ENCODE data around the gene INPP5E. TPM values are rescaled to one million over a fixed set of nuclear protein-coding genes. Genes with fewer than 3 reads are reported as not detected.

Gene INPP5E
- total and polyA plus RNA-seq, 2 experiments from 2014 or later, result 5.0 to 8.1 TPM

DNA sequence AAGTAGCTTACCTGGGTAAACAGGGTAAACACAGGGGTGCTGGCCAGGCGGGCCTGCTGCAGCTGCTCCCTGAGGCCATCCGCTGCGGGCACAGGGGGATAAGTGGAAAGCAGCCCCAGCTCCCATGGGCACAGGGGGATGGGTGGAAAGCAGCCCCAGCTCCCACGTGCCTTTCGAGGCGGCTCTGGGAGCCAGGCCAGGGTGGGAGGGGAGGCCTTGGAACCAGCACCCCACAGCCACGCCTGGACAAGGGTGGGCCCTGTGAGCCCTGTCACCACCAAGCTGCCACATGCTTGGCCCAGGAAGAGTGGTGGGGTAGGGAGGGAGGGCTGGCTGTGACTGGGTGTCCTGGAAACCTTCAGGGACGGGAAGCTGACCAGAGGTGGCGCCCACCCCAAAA lies 58.3 kb downstream of the INPP5E start:
- 82 to 85% methylated on average over 8 to 9 of the region's 9 CpGs for WGBS, 2 experiments (ENCODE audit: low coverage in 1 of 2, low lambda C conversion rate in 2 of 2, missing lambda C conversion rate in 2 of 2)
- no peak for DNase-seq
- Histone ChIP-seq H3K27me3 (replicated peaks; ENCODE audit: insufficient read depth) (no peaks in the 10 kb centered on the region), H3K4me1 (ENCODE audit: insufficient read depth) (no peaks in the 10 kb centered on the region), H4K20me1 (ENCODE audit: insufficient read depth) (no peaks in the 10 kb centered on the region), H3K79me2 (ENCODE audit: insufficient read depth) (no peaks in the 10 kb centered on the region), H3K36me3 (ENCODE audit: low read depth) (peaks cover 9% of the 10 kb centered on the region; the same call in 1 of the 2 replicates), H3K4me2 (ENCODE audit: unreplicated experiment) (no peak overlapping the region), H3K4me3 (no peak overlapping the region), H3K27ac (no peak overlapping the region), H3K9me3 (ENCODE audit: low read depth) (no peaks in the 10 kb centered on the region), H2AFZ (no peak overlapping the region), H3K9ac (no peak overlapping the region), H3K9me2 (ENCODE audit: insufficient read depth) (no peaks in the 10 kb centered on the region), H3F3A (ENCODE audit: insufficient read depth) (no peaks in the 10 kb centered on the region)
- in situ Hi-C loops (cut with MboI), result no loop called here
- TF ChIP-seq EZH2phosphoT487 (IDR thresholded peaks at IDR 0.05; ENCODE audit: insufficient read depth, low read depth), result no peak
- no peak for TF ChIP-seq EZH2 (IDR thresholded peaks at IDR 0.05; ENCODE audit: insufficient read depth, poor library complexity, severe bottlenecking)

DNA sequence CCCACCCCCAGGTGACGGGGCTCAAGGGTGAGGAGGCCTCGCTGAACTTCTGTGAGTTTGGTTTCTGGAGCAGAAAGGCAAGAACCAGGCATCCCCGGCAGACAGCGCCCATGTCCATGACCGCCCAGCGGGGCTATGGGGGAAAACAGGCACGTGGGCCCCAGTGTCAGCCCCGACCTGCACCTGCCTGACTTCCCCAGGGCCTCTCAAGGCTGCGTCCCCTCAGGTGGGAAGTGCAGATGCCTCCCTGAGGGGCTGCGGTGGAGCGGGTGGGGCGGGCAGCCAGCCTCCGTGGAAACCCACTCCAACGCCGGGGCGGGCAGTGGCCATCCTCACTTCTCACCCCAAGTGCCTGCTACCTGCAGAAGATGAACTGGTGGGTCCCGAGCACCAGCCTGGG lies 59.3 kb downstream of the INPP5E start:
- Histone ChIP-seq H3K79me2 (ENCODE audit: insufficient read depth) (no peaks in the 10 kb centered on the region), H3K4me1 (ENCODE audit: insufficient read depth) (no peaks in the 10 kb centered on the region), H3K4me3 (no peak overlapping the region), H3K4me2 (ENCODE audit: unreplicated experiment) (no peak overlapping the region), H3K9ac (no peak overlapping the region), H3K36me3 (ENCODE audit: low read depth) (peaks cover 3% of the 10 kb centered on the region; the same call in 1 of the 2 replicates), H3K27me3 (replicated peaks; ENCODE audit: insufficient read depth) (no peaks in the 10 kb centered on the region), H3K9me2 (ENCODE audit: insufficient read depth) (no peaks in the 10 kb centered on the region), H2AFZ (no peak overlapping the region), H3K27ac (no peak overlapping the region), H4K20me1 (ENCODE audit: insufficient read depth) (no peaks in the 10 kb centered on the region), H3K9me3 (ENCODE audit: low read depth) (no peaks in the 10 kb centered on the region), H3F3A (ENCODE audit: insufficient read depth) (no peaks in the 10 kb centered on the region)
- no peak for TF ChIP-seq EZH2phosphoT487 (IDR thresholded peaks at IDR 0.05; ENCODE audit: insufficient read depth, low read depth)
- TF ChIP-seq EZH2 (IDR thresholded peaks at IDR 0.05; ENCODE audit: insufficient read depth, poor library complexity, severe bottlenecking), result no peak
- no peak for DNase-seq
- WGBS, 2 experiments (ENCODE audit: low coverage in 1 of 2, low lambda C conversion rate in 2 of 2, missing lambda C conversion rate in 2 of 2), result 90 to 93% methylated on average over 15 of the region's 17 CpGs
- in situ Hi-C loops (cut with MboI), result no loop called here

GRCh38 chr9:136379891-136380290 lies 59.8 kb downstream of the INPP5E start:
- Histone ChIP-seq H3K9me2 (ENCODE audit: insufficient read depth) (no peaks in the 10 kb centered on the region), H3K36me3 (ENCODE audit: low read depth) (peaks cover 3% of the 10 kb centered on the region; the same call in 1 of the 2 replicates), H3K4me3 (no peak overlapping the region), H3F3A (ENCODE audit: insufficient read depth) (no peaks in the 10 kb centered on the region), H3K4me2 (ENCODE audit: unreplicated experiment) (no peak overlapping the region), H3K79me2 (ENCODE audit: insufficient read depth) (no peaks in the 10 kb centered on the region), H3K9me3 (ENCODE audit: low read depth) (no peaks in the 10 kb centered on the region), H3K4me1 (ENCODE audit: insufficient read depth) (no peaks in the 10 kb centered on the region), H3K9ac (no peak overlapping the region), H2AFZ (no peak overlapping the region), H3K27me3 (replicated peaks; ENCODE audit: insufficient read depth) (no peaks in the 10 kb centered on the region), H3K27ac (no peak overlapping the region), H4K20me1 (ENCODE audit: insufficient read depth) (no peaks in the 10 kb centered on the region)
- TF ChIP-seq EZH2 (IDR thresholded peaks at IDR 0.05; ENCODE audit: insufficient read depth, poor library complexity, severe bottlenecking) (no peak), EZH2phosphoT487 (IDR thresholded peaks at IDR 0.05; ENCODE audit: insufficient read depth, low read depth) (no peak)
- in situ Hi-C loops (cut with MboI), result no loop called here
- DNase-seq, result no peak
- WGBS, 2 experiments (ENCODE audit: low coverage in 1 of 2, low lambda C conversion rate in 2 of 2, missing lambda C conversion rate in 2 of 2), result 87 to 92% methylated on average over 11 of the region's 11 CpGs

GRCh38 chr9:136379401-136379800 lies 60.2 kb downstream of the INPP5E start:
- H3K27ac ChIP-seq, result no peak overlapping the region

GRCh38 chr9:136379003-136379287 lies 60.7 kb downstream of the INPP5E start:
- H3K9me3 ChIP-seq (ENCODE audit: low read depth), result no peaks in the 10 kb centered on the region
- no peak for TF ChIP-seq EZH2phosphoT487 (IDR thresholded peaks at IDR 0.05; ENCODE audit: insufficient read depth, low read depth)
- TF ChIP-seq EZH2 (IDR thresholded peaks at IDR 0.05; ENCODE audit: insufficient read depth, poor library complexity, severe bottlenecking), result no peak
- in situ Hi-C loops (cut with MboI), result no loop called here

More at GRCh38 chr9:136379401-136379800, 60.2 kb downstream of the INPP5E start:
- no peaks in the 10 kb centered on the region for H3K27me3 ChIP-seq (replicated peaks; ENCODE audit: insufficient read depth)
- no peak overlapping the region for H3K4me3 ChIP-seq
- in situ Hi-C loops (cut with MboI), result no loop called here
- no peaks in the 10 kb centered on the region for H3K9me3 ChIP-seq (ENCODE audit: low read depth)
- TF ChIP-seq EZH2phosphoT487 (IDR thresholded peaks at IDR 0.05; ENCODE audit: insufficient read depth, low read depth) (no peak), EZH2 (IDR thresholded peaks at IDR 0.05; ENCODE audit: insufficient read depth, poor library complexity, severe bottlenecking) (no peak)
- no peaks in the 10 kb centered on the region for H4K20me1 ChIP-seq (ENCODE audit: insufficient read depth)
- H3K9ac ChIP-seq, result no peak overlapping the region
- no peaks in the 10 kb centered on the region for H3K9me2 ChIP-seq (ENCODE audit: insufficient read depth)
- no peaks in the 10 kb centered on the region; the same call in 1 of the 2 replicates for H3K36me3 ChIP-seq (ENCODE audit: low read depth)
- no peak overlapping the region for H3K4me2 ChIP-seq (ENCODE audit: unreplicated experiment)
- 96 to 97% methylated on average over 11 of the region's 11 CpGs for WGBS, 2 experiments (ENCODE audit: low coverage in 1 of 2, low lambda C conversion rate in 2 of 2, missing lambda C conversion rate in 2 of 2)
- no peaks in the 10 kb centered on the region for H3K4me1 ChIP-seq (ENCODE audit: insufficient read depth)
- DNase-seq, result no peak
- H3F3A ChIP-seq (ENCODE audit: insufficient read depth), result no peaks in the 10 kb centered on the region
- H2AFZ ChIP-seq, result no peak overlapping the region
- no peaks in the 10 kb centered on the region for H3K79me2 ChIP-seq (ENCODE audit: insufficient read depth)

More at GRCh38 chr9:136379003-136379287, 60.7 kb downstream of the INPP5E start:
- Histone ChIP-seq H3K4me2 (ENCODE audit: unreplicated experiment) (no peak overlapping the region), H3K4me3 (no peak overlapping the region), H3K36me3 (ENCODE audit: low read depth) (no peaks in the 10 kb centered on the region; the same call in 1 of the 2 replicates), H3K9me2 (ENCODE audit: insufficient read depth) (no peaks in the 10 kb centered on the region), H2AFZ (no peak overlapping the region), H3K79me2 (ENCODE audit: insufficient read depth) (no peaks in the 10 kb centered on the region), H3K4me1 (ENCODE audit: insufficient read depth) (no peaks in the 10 kb centered on the region), H3K9ac (no peak overlapping the region), H3F3A (ENCODE audit: insufficient read depth) (no peaks in the 10 kb centered on the region), H3K27me3 (replicated peaks; ENCODE audit: insufficient read depth) (no peaks in the 10 kb centered on the region), H3K27ac (no peak overlapping the region), H4K20me1 (ENCODE audit: insufficient read depth) (no peaks in the 10 kb centered on the region)
- no peak for DNase-seq
- WGBS, 2 experiments (ENCODE audit: low coverage in 1 of 2, low lambda C conversion rate in 2 of 2, missing lambda C conversion rate in 2 of 2), result 78 to 86% methylated on average over 11 to 12 of the region's 18 CpGs

Other genes starting within 250 kb of the INPP5E start
- not detected in 2 replicates for gene LHX3, start 234.7 kb downstream of the INPP5E start, total RNA-seq (2014; rRNA removed; shearing (Covaris generic))
- gene LHX3, start 234.7 kb downstream of the INPP5E start, polyA plus RNA-seq (2016; fragmentation: Nextera tagmentation; extraction: Ambion mirVana), result not detected in 2 replicates
- 11.7 and 16.4 TPM in 2 replicates for gene QSOX2, start 194.0 kb downstream of the INPP5E start, total RNA-seq (2014; rRNA removed; shearing (Covaris generic))
- 1.7 and 1.9 TPM in 2 replicates for gene QSOX2, start 194.0 kb downstream of the INPP5E start, polyA plus RNA-seq (2016; fragmentation: Nextera tagmentation; extraction: Ambion mirVana)
- gene CCDC187, start 135.8 kb downstream of the INPP5E start, total RNA-seq (2014; rRNA removed; shearing (Covaris generic)), result not detected in 2 replicates
- not detected in 2 replicates for gene CCDC187, start 135.8 kb downstream of the INPP5E start, polyA plus RNA-seq (2016; fragmentation: Nextera tagmentation; extraction: Ambion mirVana)
- gene GPSM1, start 112.3 kb downstream of the INPP5E start, total RNA-seq (2014; rRNA removed; shearing (Covaris generic)), result 51.6 and 57.1 TPM in 2 replicates
- gene GPSM1, start 112.3 kb downstream of the INPP5E start, polyA plus RNA-seq (2016; fragmentation: Nextera tagmentation; extraction: Ambion mirVana), result 12.4 and 13.7 TPM in 2 replicates
- 12.3 and 49.8 TPM in 2 replicates for gene DNLZ, start 76.1 kb downstream of the INPP5E start, total RNA-seq (2014; rRNA removed; shearing (Covaris generic))
- gene DNLZ, start 76.1 kb downstream of the INPP5E start, polyA plus RNA-seq (2016; fragmentation: Nextera tagmentation; extraction: Ambion mirVana), result 25.9 and 27.1 TPM in 2 replicates
- 0.11 TPM in 1 of 2 replicates, not detected in the other for gene CARD9, start 66.2 kb downstream of the INPP5E start, total RNA-seq (2014; rRNA removed; shearing (Covaris generic))
- 0.60 and 0.61 TPM in 2 replicates for gene CARD9, start 66.2 kb downstream of the INPP5E start, polyA plus RNA-seq (2016; fragmentation: Nextera tagmentation; extraction: Ambion mirVana)
- gene SNAPC4, start 39.7 kb downstream of the INPP5E start, total RNA-seq (2014; rRNA removed; shearing (Covaris generic)), result 5.2 and 8.2 TPM in 2 replicates
- gene SNAPC4, start 39.7 kb downstream of the INPP5E start, polyA plus RNA-seq (2016; fragmentation: Nextera tagmentation; extraction: Ambion mirVana), result 3.3 and 4.4 TPM in 2 replicates
- 36.4 and 50.2 TPM in 2 replicates for gene ENTR1, start 29.2 kb downstream of the INPP5E start, total RNA-seq (2014; rRNA removed; shearing (Covaris generic))
- 11.2 and 13.0 TPM in 2 replicates for gene ENTR1, start 29.2 kb downstream of the INPP5E start, polyA plus RNA-seq (2016; fragmentation: Nextera tagmentation; extraction: Ambion mirVana)
- gene PMPCA, start 29.2 kb downstream of the INPP5E start, total RNA-seq (2014; rRNA removed; shearing (Covaris generic)), result 58.7 and 102 TPM in 2 replicates
- 77.4 and 81.9 TPM in 2 replicates for gene PMPCA, start 29.2 kb downstream of the INPP5E start, polyA plus RNA-seq (2016; fragmentation: Nextera tagmentation; extraction: Ambion mirVana)
- gene SEC16A, start 43.2 kb upstream of the INPP5E start, total RNA-seq (2014; rRNA removed; shearing (Covaris generic)), result 32.0 and 34.5 TPM in 2 replicates
- 40.4 and 43.4 TPM in 2 replicates for gene SEC16A, start 43.2 kb upstream of the INPP5E start, polyA plus RNA-seq (2016; fragmentation: Nextera tagmentation; extraction: Ambion mirVana)
- 5.2 and 5.7 TPM in 2 replicates for gene NOTCH1, start 106.2 kb upstream of the INPP5E start, total RNA-seq (2014; rRNA removed; shearing (Covaris generic))
- 1.5 TPM in 2 replicates for gene NOTCH1, start 106.2 kb upstream of the INPP5E start, polyA plus RNA-seq (2016; fragmentation: Nextera tagmentation; extraction: Ambion mirVana)
- 13.7 and 15.3 TPM in 2 replicates for gene EGFL7, start 223.1 kb upstream of the INPP5E start, total RNA-seq (2014; rRNA removed; shearing (Covaris generic))
- 15.3 and 15.7 TPM in 2 replicates for gene EGFL7, start 223.1 kb upstream of the INPP5E start, polyA plus RNA-seq (2016; fragmentation: Nextera tagmentation; extraction: Ambion mirVana)
- gene AGPAT2, start 247.6 kb upstream of the INPP5E start, total RNA-seq (2014; rRNA removed; shearing (Covaris generic)), result 50.8 and 58.3 TPM in 2 replicates
- 68.7 and 80.3 TPM in 2 replicates for gene AGPAT2, start 247.6 kb upstream of the INPP5E start, polyA plus RNA-seq (2016; fragmentation: Nextera tagmentation; extraction: Ambion mirVana)

Measured in GM23248 (cell line).